Measurements from ENCODE around the gene CCDC134. TPM values are rescaled to one million over a fixed set of nuclear protein-coding genes. Genes with fewer than 3 reads are reported as not detected.
"Not testable (repeated sequence)": the region's sequence is repeated elsewhere in the genome, so short reads cannot be mapped to it uniquely, and the experiment has no call there.

The CCDC134 gene
- total RNA-seq, 1 experiment from 2014 or later: 5.7 TPM

DNA sequence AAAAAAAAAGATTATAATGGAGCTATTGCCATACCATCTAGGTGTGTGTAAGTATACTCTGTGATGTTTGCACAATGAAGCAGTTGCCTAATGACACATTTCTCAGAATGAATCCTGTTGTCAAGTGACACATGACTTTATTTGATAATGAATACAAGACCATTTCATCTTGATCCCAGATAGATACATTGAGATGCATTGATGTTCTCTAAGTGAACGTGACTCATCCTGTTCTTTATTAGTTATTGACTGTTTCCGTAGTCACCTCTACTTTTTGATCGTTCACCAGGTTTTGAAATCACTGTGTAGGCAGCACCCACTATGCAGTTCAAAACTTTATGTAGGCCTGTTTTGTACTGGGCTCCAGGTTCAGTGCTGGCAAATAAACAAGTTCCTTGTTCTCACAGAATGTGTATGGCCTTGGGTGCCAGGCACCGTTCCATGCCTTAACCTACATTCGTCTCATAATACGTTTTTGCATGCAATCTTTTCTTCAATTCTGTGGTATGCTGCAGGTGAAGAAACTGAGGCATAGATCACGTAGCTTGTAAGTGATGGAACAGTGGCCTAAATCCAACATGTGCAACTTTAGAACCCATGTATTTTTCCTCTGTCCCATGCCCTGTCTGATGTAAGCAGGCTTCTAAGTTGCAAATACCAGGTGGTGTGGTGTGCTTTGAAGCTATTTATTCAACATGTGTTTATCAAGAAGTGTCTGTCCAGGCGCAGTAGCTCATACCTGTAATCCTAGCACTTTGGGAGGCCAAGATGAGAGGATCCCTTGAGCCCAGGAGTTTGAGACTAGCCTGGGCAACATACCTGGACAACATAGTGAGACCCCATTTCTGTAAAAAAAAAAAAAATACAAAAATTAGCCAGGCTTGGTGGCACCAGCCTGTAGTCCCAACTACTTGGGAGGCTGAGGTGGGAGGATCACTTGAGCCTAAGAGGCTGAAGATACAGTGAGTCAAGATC lies 42.8 kb downstream of the CCDC134 start:
- no peak for DNase-seq (ENCODE audit: low spot score)

DNA sequence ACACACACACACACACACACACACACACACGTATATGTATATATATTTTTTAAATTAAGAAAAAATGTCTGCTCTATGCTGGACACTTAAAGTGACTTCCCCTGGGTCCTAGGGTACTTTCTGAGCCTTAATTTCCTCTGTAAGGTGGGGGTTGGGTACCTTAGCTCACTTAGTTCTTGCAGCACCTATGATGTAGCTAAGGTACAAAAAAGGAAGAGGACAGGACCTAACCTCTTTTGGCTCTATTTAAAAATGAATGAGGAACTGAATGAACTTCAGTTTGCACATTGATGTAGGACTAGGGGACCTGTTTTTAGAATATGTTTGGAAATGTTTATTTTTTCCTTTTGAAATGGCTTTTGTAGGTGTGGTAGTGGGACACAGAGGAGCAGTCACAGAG lies 43.6 kb downstream of the CCDC134 start:
- no peak for DNase-seq (ENCODE audit: low spot score)

GRCh38 chr22:41844513-41844912 lies 44.0 kb downstream of the CCDC134 start:
- no peak for DNase-seq (ENCODE audit: low spot score)

DNA sequence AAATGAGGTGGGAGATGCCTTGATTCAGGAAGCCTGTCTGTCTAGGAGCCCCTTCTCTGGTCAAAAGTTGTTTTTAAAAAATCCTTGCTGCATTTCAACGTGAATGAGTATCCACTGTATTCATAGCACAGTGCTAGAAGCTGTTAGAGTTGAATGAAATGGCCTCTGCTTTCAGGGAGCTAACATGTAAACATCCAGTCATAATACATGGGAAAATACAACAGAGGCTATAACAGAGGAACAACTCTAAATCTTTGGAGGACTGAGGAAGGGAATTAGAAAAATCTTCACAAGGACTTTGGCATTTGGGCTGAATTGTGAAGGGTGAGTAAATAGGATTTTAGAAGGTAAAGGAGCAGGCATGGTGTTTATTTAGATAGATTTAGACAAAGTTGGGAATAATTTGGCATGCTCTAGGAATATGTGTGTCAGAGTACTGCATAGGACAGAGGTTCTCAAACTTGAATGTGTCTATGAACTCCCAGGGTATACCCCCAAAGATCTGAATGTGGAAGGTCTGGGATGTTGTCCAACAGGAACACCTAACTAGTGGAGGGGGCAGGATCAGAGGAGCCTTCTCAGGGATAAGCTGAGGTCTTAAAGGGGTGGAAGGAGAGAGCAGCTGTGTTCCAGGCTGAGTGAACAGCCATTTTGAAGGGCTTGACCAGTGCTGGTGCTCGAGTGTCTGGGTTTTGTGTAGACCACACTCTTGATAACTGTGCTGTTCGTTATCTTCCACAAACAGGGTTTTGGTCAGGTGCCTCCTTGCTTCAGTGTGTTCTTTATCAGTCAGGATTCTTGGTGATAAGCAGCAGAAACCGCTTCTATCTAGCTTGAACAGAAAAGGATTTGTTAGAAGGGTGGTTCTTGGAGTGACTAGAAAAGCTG lies 45.1 kb downstream of the CCDC134 start:
- no peak for DNase-seq (ENCODE audit: low spot score)

DNA sequence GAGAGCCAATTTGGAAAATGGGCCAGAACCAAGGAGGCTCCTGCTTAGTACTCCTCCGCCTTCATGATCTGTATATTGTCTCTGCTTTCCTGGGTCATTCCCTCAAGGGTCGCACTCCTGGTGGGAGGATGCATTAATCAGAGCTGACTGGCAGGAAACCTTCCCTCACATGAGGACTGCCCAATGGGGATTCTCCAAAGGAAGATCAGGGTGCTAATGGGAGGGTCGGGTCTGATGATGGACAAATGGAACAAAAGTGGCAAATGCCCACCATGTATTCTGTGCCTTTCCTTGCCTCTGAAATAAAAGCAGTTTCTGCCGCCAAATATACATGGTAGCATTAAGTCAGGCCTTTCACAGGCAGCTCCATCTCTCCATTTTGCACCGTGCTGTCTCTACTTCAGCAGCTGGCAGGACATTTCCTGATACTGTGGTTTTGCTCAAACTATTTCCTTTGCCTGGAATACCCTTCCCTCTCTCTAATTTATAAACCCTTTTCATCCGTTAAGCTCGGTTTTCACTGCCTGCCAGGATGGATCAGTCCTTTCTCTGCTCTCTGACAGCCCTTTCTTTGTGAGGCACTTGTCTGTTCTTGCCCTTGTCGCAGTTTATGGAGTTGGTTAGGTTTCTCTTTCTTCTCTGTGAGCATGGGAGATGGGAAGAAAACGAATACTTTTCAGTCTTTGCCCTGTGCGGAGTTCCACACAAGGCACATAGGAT lies 45.9 kb downstream of the CCDC134 start:
- DNase-seq (ENCODE audit: low spot score): no peak

- DNase-seq (ENCODE audit: low spot score): no peak
Measured at GRCh38 chr22:41847300-41847699, 46.8 kb downstream of the CCDC134 start.

GRCh38 chr22:41848468-41848867 lies 48.0 kb downstream of the CCDC134 start:
- DNase-seq (ENCODE audit: low spot score): no peak

- DNase-seq (ENCODE audit: low spot score): no peak
Measured at GRCh38 chr22:41856469-41856868, 56.0 kb downstream of the CCDC134 start.

DNA sequence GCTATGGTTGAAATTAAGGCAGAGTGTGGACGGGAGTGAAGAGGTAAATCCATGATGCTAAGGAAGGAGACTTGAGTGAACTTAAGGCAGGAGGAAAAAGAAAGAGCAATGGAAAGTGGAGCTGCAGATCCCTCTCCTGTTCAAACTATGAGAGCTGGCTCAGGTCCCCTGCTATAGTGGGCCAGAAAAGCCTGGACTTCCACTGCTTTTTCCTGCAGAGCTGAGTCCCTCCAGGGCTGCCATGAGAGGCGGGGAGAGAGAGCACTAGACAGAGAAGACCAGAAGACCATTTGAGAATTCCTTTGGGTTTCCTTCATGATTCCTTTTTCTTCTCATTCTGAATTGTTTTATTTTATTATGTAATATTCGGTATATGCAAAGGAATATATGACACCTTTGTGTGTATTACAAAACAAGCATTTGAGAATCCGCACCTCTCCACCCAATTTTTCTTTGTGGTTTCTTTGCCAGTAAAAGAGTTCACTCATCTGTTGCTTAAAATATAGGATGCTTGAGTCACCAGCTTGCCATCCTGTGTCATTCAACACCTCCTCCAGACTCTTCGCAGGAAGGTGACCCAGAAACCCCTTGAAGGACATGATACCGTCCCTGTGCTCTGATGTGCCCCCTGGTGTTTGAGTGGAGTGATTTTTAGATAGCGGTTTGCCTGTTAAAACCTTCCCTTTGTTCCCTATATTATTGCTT lies 56.8 kb downstream of the CCDC134 start:
- DNase-seq (ENCODE audit: low spot score): peak; percentile 85

- no peak for DNase-seq (ENCODE audit: low spot score)
Measured at GRCh38 chr22:41857860-41858199, 57.4 kb downstream of the CCDC134 start.

DNA sequence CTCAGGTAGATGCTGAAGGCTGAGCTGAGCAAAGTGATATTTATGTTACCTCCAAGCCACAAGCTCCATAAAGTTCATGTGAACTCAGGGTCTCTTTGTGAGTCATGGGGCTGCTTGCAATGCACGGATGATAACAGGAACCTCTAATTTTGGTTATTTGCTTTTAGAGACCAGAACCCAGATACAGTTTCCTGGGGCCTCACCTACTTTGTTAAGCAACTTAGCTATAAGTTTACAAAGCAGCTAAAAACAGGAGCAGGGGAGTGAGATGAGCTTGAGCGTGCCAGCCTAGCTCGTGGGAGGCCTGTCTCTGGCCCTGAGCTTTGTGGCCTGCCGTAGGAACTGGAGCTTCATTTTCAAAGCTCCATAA lies 61.7 kb downstream of the CCDC134 start:
- no peak for DNase-seq (ENCODE audit: low spot score)

GRCh38 chr22:41862530-41863266 lies 62.2 kb downstream of the CCDC134 start:
- DNase-seq (ENCODE audit: low spot score): no peak

- DNase-seq (ENCODE audit: low spot score): no peak
Measured at GRCh38 chr22:41863472-41863871, 63.0 kb downstream of the CCDC134 start.

- no peak for DNase-seq (ENCODE audit: low spot score)
Measured at GRCh38 chr22:41868556-41868955, 68.1 kb downstream of the CCDC134 start.

GRCh38 chr22:41870081-41870480 lies 69.6 kb downstream of the CCDC134 start:
- DNase-seq (ENCODE audit: low spot score): not testable (repeated sequence)

DNA sequence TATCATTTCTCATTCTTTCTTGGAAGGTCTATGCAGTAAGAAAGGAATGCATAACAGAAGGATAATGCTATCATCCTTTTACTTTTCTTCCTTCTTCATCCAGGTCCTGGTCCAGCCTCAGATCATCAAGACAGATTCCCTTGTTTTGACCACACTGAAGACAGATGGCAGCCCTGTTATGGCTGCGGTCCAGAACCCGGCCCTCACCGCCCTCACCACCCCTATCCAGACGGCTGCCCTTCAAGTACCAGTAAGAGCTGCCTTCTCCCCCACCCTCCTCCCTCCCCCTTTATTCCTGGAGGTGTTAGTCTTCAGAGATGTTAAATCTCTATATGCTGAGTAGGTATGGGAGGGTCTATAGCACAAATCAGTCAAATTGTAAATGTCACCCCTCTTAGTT lies 70.3 kb downstream of the CCDC134 start:
- DNase-seq (ENCODE audit: low spot score): no peak

GRCh38 chr22:41873391-41873790 lies 72.9 kb downstream of the CCDC134 start:
- DNase-seq (ENCODE audit: low spot score): no peak

GRCh38 chr22:41874090-41874489 lies 73.6 kb downstream of the CCDC134 start:
- DNase-seq (ENCODE audit: low spot score): no peak

DNA sequence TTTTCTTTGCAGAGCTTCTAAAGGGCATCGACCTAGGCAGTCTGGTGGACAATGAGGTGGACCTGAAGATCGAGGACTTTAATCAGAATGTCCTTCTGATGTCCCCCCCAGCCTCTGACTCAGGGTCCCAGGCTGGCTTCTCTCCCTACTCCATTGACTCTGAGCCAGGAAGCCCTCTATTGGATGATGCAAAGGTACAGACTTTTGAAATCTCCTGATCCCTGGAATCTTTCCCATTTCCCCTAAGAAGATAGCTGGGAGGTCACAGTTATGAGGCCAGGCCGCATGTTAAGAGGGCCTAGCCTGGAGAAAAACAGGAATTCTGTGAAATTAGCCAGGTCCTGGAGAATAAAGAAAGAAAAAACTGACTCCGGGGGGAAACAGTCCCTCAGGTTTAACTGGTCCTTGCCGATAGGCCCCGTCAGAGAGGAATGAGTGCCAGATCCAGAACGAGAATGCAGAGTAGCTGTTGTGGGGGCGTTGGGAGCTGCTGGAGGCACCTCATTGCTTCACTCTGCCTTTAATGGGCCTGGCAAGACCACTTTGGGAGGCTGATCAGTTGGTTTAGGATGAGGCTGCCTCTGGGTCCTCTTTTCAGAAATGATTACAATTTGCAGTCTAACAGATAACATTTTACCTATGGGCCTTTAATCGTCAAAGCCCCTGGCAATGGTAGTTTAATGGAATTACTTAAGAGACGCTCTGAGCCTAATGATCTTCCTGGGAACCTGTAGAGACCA lies 75.2 kb downstream of the CCDC134 start:
- no peak for DNase-seq (ENCODE audit: low spot score)
